Fibroblast of lung (primary cell): ENCODE results near the gene CAPG.

Experiments
- CTCF ChIP-seq, 2 donors: IDR thresholded peaks in 1 of 2; conservative IDR thresholded peaks in 1 of 2; 1 replicate in 1 of 2; 2 replicates in 1 of 2; pipeline ENCODE4 v1.5.1; 2011 to 2012; ENCODE audit warnings: low read length in 2 of 2, control low read depth in 1 of 2, inconsistent platforms in 1 of 2, low read depth in 1 of 2, mild to moderate bottlenecking in 1 of 2
- EZH2 ChIP-seq: IDR thresholded peaks from 2 replicates; pipeline ENCODE4 v1.5.1; 2012; ENCODE audit warnings: low read length, control low read depth, mild to moderate bottlenecking; ENCODE audit errors: missing control alignments

GRCh38 chr2:85435220-85435958 is 25.2 kb upstream of the CAPG start:
- TF ChIP-seq EZH2 (no peak), CTCF (conservative IDR thresholded peaks at IDR 0.05 in 1 of 2, IDR thresholded peaks at IDR 0.05 in 1 of 2; ENCODE audit: low read depth in 1 of 2, low read length in 2 of 2) (no peak)
